ENCODE measurements around the gene CDH13.

The CDH13 gene

GRCh38 chr16:82784573-82784968 is 157.8 kb downstream of the CDH13 start:
- peaks cover 0 to 8% (median 0%) of the 10 kb centered on the region in 5 donors for H3K27me3 ChIP-seq (ENCODE audit: control insufficient read depth in 5 of 5, insufficient read depth in 4 of 5, low read length in 5 of 5)
- H3K4me3 ChIP-seq (ENCODE audit: low read depth in 1 of 5, low read length in 5 of 5), result no peak overlapping the region
- H3K4me1 ChIP-seq (ENCODE audit: control insufficient read depth in 5 of 5, insufficient read depth in 5 of 5, low read length in 5 of 5), result peaks cover 0 to 23% (median 0%) of the 10 kb centered on the region in 5 donors
- no peak overlapping the region for H3K27ac ChIP-seq (ENCODE audit: low read depth, low read length)
- no peak overlapping the region for H3K9ac ChIP-seq (ENCODE audit: low read length in 5 of 5)
- no peaks in the 10 kb centered on the region for H3K9me3 ChIP-seq (ENCODE audit: control insufficient read depth in 5 of 5, low read length in 5 of 5)
- H3K36me3 ChIP-seq (ENCODE audit: control insufficient read depth in 5 of 5, insufficient read depth in 5 of 5, low read length in 5 of 5), result no peaks in the 10 kb centered on the region

GRCh38 chr16:82788225-82788624 is 161.5 kb downstream of the CDH13 start:
- H3K4me1 ChIP-seq (ENCODE audit: control insufficient read depth in 5 of 5, insufficient read depth in 5 of 5, low read length in 5 of 5), result peaks cover 0 to 2% (median 0%) of the 10 kb centered on the region in 5 donors
- H3K4me3 ChIP-seq (ENCODE audit: low read depth in 1 of 5, low read length in 5 of 5), result no peak overlapping the region
- H3K27ac ChIP-seq (ENCODE audit: low read depth, low read length), result no peak overlapping the region
- H3K27me3 ChIP-seq (ENCODE audit: control insufficient read depth in 5 of 5, insufficient read depth in 4 of 5, low read length in 5 of 5), result no peaks in the 10 kb centered on the region
- no peak overlapping the region for H3K9ac ChIP-seq (ENCODE audit: low read length in 5 of 5)
- peaks cover 0 to 4% (median 0%) of the 10 kb centered on the region in 5 donors for H3K9me3 ChIP-seq (ENCODE audit: control insufficient read depth in 5 of 5, low read length in 5 of 5)
- no peaks in the 10 kb centered on the region for H3K36me3 ChIP-seq (ENCODE audit: control insufficient read depth in 5 of 5, insufficient read depth in 5 of 5, low read length in 5 of 5)

GRCh38 chr16:82788919-82789318 is 162.2 kb downstream of the CDH13 start:
- Histone ChIP-seq H3K27ac (ENCODE audit: low read depth, low read length) (no peak overlapping the region), H3K4me3 (ENCODE audit: low read depth in 1 of 5, low read length in 5 of 5) (no peak overlapping the region), H3K9me3 (ENCODE audit: control insufficient read depth in 5 of 5, low read length in 5 of 5) (peaks cover 0 to 4% (median 0%) of the 10 kb centered on the region in 5 donors), H3K27me3 (ENCODE audit: control insufficient read depth in 5 of 5, insufficient read depth in 4 of 5, low read length in 5 of 5) (no peaks in the 10 kb centered on the region), H3K4me1 (ENCODE audit: control insufficient read depth in 5 of 5, insufficient read depth in 5 of 5, low read length in 5 of 5) (no peaks in the 10 kb centered on the region), H3K9ac (ENCODE audit: low read length in 5 of 5) (no peak overlapping the region), H3K36me3 (ENCODE audit: control insufficient read depth in 5 of 5, insufficient read depth in 5 of 5, low read length in 5 of 5) (no peaks in the 10 kb centered on the region)

GRCh38 chr16:82792693-82793092 is 165.9 kb downstream of the CDH13 start:
- H3K9ac ChIP-seq (ENCODE audit: low read length in 5 of 5), result no peak overlapping the region
- no peaks in the 10 kb centered on the region for H3K27me3 ChIP-seq (ENCODE audit: control insufficient read depth in 5 of 5, insufficient read depth in 4 of 5, low read length in 5 of 5)
- H3K27ac ChIP-seq (ENCODE audit: low read depth, low read length), result no peak overlapping the region
- no peak overlapping the region for H3K4me3 ChIP-seq (ENCODE audit: low read depth in 1 of 5, low read length in 5 of 5)
- peaks cover 0 to 4% (median 0%) of the 10 kb centered on the region in 5 donors for H3K9me3 ChIP-seq (ENCODE audit: control insufficient read depth in 5 of 5, low read length in 5 of 5)
- H3K36me3 ChIP-seq (ENCODE audit: control insufficient read depth in 5 of 5, insufficient read depth in 5 of 5, low read length in 5 of 5), result no peaks in the 10 kb centered on the region
- H3K4me1 ChIP-seq (ENCODE audit: control insufficient read depth in 5 of 5, insufficient read depth in 5 of 5, low read length in 5 of 5), result no peaks in the 10 kb centered on the region

- Histone ChIP-seq H3K27me3 (ENCODE audit: control insufficient read depth in 5 of 5, insufficient read depth in 4 of 5, low read length in 5 of 5) (no peaks in the 10 kb centered on the region), H3K9me3 (ENCODE audit: control insufficient read depth in 5 of 5, low read length in 5 of 5) (peaks cover 0 to 4% (median 0%) of the 10 kb centered on the region in 5 donors), H3K9ac (ENCODE audit: low read length in 5 of 5) (no peak overlapping the region), H3K4me1 (ENCODE audit: control insufficient read depth in 5 of 5, insufficient read depth in 5 of 5, low read length in 5 of 5) (no peaks in the 10 kb centered on the region), H3K27ac (ENCODE audit: low read depth, low read length) (no peak overlapping the region), H3K36me3 (ENCODE audit: control insufficient read depth in 5 of 5, insufficient read depth in 5 of 5, low read length in 5 of 5) (no peaks in the 10 kb centered on the region), H3K4me3 (ENCODE audit: low read depth in 1 of 5, low read length in 5 of 5) (no peak overlapping the region)
Observed at GRCh38 chr16:82793528-82794245, 166.9 kb downstream of the CDH13 start.

- Histone ChIP-seq H3K4me1 (ENCODE audit: control insufficient read depth in 5 of 5, insufficient read depth in 5 of 5, low read length in 5 of 5) (no peaks in the 10 kb centered on the region), H3K9me3 (ENCODE audit: control insufficient read depth in 5 of 5, low read length in 5 of 5) (peaks cover 0 to 7% (median 0%) of the 10 kb centered on the region in 5 donors), H3K36me3 (ENCODE audit: control insufficient read depth in 5 of 5, insufficient read depth in 5 of 5, low read length in 5 of 5) (no peaks in the 10 kb centered on the region), H3K4me3 (ENCODE audit: low read depth in 1 of 5, low read length in 5 of 5) (no peak overlapping the region), H3K27ac (ENCODE audit: low read depth, low read length) (no peak overlapping the region), H3K27me3 (ENCODE audit: control insufficient read depth in 5 of 5, insufficient read depth in 4 of 5, low read length in 5 of 5) (no peaks in the 10 kb centered on the region), H3K9ac (ENCODE audit: low read length in 5 of 5) (no peak overlapping the region)
Observed at GRCh38 chr16:82796047-82796446, 169.3 kb downstream of the CDH13 start.

GRCh38 chr16:82801361-82801760 is 174.6 kb downstream of the CDH13 start:
- Histone ChIP-seq H3K9me3 (ENCODE audit: control insufficient read depth in 5 of 5, low read length in 5 of 5) (peaks cover 0 to 3% (median 0%) of the 10 kb centered on the region in 5 donors), H3K27me3 (ENCODE audit: control insufficient read depth in 5 of 5, insufficient read depth in 4 of 5, low read length in 5 of 5) (peaks cover 0 to 4% (median 2%) of the 10 kb centered on the region in 5 donors), H3K36me3 (ENCODE audit: control insufficient read depth in 5 of 5, insufficient read depth in 5 of 5, low read length in 5 of 5) (no peaks in the 10 kb centered on the region), H3K4me1 (ENCODE audit: control insufficient read depth in 5 of 5, insufficient read depth in 5 of 5, low read length in 5 of 5) (no peaks in the 10 kb centered on the region), H3K4me3 (ENCODE audit: low read depth in 1 of 5, low read length in 5 of 5) (no peak overlapping the region), H3K9ac (ENCODE audit: low read length in 5 of 5) (no peak overlapping the region), H3K27ac (ENCODE audit: low read depth, low read length) (no peak overlapping the region)

GRCh38 chr16:82805866-82806265 is 179.1 kb downstream of the CDH13 start:
- Histone ChIP-seq H3K9me3 (ENCODE audit: control insufficient read depth in 5 of 5, low read length in 5 of 5) (no peaks in the 10 kb centered on the region), H3K4me1 (ENCODE audit: control insufficient read depth in 5 of 5, insufficient read depth in 5 of 5, low read length in 5 of 5) (no peaks in the 10 kb centered on the region), H3K9ac (ENCODE audit: low read length in 5 of 5) (no peak overlapping the region), H3K27me3 (ENCODE audit: control insufficient read depth in 5 of 5, insufficient read depth in 4 of 5, low read length in 5 of 5) (peaks cover 0 to 5% (median 2%) of the 10 kb centered on the region in 5 donors), H3K27ac (ENCODE audit: low read depth, low read length) (no peak overlapping the region), H3K4me3 (ENCODE audit: low read depth in 1 of 5, low read length in 5 of 5) (no peak overlapping the region), H3K36me3 (ENCODE audit: control insufficient read depth in 5 of 5, insufficient read depth in 5 of 5, low read length in 5 of 5) (no peaks in the 10 kb centered on the region)

- Histone ChIP-seq H3K4me1 (ENCODE audit: control insufficient read depth in 5 of 5, insufficient read depth in 5 of 5, low read length in 5 of 5) (no peaks in the 10 kb centered on the region), H3K4me3 (ENCODE audit: low read depth in 1 of 5, low read length in 5 of 5) (no peak overlapping the region), H3K9ac (ENCODE audit: low read length in 5 of 5) (no peak overlapping the region), H3K27me3 (ENCODE audit: control insufficient read depth in 5 of 5, insufficient read depth in 4 of 5, low read length in 5 of 5) (peaks cover 0 to 3% (median 0%) of the 10 kb centered on the region in 5 donors), H3K36me3 (ENCODE audit: control insufficient read depth in 5 of 5, insufficient read depth in 5 of 5, low read length in 5 of 5) (no peaks in the 10 kb centered on the region), H3K9me3 (ENCODE audit: control insufficient read depth in 5 of 5, low read length in 5 of 5) (no peaks in the 10 kb centered on the region), H3K27ac (ENCODE audit: low read depth, low read length) (no peak overlapping the region)
Observed at GRCh38 chr16:82807311-82807710, 180.5 kb downstream of the CDH13 start.

GRCh38 chr16:82808036-82808435 is 181.3 kb downstream of the CDH13 start:
- no peak overlapping the region for H3K4me3 ChIP-seq (ENCODE audit: low read depth in 1 of 5, low read length in 5 of 5)
- H3K9ac ChIP-seq (ENCODE audit: low read length in 5 of 5), result no peak overlapping the region
- no peaks in the 10 kb centered on the region for H3K9me3 ChIP-seq (ENCODE audit: control insufficient read depth in 5 of 5, low read length in 5 of 5)
- no peaks in the 10 kb centered on the region for H3K4me1 ChIP-seq (ENCODE audit: control insufficient read depth in 5 of 5, insufficient read depth in 5 of 5, low read length in 5 of 5)
- H3K27ac ChIP-seq (ENCODE audit: low read depth, low read length), result no peak overlapping the region
- H3K36me3 ChIP-seq (ENCODE audit: control insufficient read depth in 5 of 5, insufficient read depth in 5 of 5, low read length in 5 of 5), result no peaks in the 10 kb centered on the region
- H3K27me3 ChIP-seq (ENCODE audit: control insufficient read depth in 5 of 5, insufficient read depth in 4 of 5, low read length in 5 of 5), result peaks cover 0 to 3% (median 0%) of the 10 kb centered on the region in 5 donors
